ENCODE data around the gene LTBR.

The LTBR gene

DNA sequence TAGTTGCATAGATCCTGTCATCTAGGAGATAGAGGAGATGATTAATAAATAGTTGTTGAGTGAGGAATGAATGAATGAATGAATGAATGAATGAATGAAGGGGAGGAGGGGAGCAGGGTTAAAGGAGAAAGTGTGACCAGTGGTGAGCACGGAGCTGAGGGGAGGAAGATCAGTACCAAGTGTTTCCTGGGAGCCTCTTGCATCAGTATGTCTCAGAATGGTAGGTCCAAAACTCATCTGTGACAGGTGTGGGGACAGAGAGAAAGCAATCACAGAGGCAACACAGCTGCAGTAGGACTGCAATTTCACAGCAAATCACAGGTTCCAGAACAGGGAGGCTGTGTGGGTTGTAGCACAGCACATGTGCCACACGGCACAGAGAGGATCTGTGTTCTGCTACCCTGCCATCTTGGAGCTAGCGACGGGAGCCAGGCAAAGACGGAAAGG, 27.6 kb upstream of the LTBR start:
- no peaks in the 10 kb centered on the region for H3K4me1 ChIP-seq (ENCODE audit: control insufficient read depth, insufficient read depth, low read length)
- H3K27ac ChIP-seq (ENCODE audit: extremely low read depth, low read depth, low read length), result no peak overlapping the region
- no peaks in the 10 kb centered on the region for H3K9me3 ChIP-seq (ENCODE audit: control insufficient read depth, insufficient read depth, low read depth, low read length)
- no peaks in the 10 kb centered on the region for H3K36me3 ChIP-seq (ENCODE audit: control insufficient read depth in 2 of 2, insufficient read depth in 1 of 2, low read length in 2 of 2)
- TF ChIP-seq, protein P1, sequence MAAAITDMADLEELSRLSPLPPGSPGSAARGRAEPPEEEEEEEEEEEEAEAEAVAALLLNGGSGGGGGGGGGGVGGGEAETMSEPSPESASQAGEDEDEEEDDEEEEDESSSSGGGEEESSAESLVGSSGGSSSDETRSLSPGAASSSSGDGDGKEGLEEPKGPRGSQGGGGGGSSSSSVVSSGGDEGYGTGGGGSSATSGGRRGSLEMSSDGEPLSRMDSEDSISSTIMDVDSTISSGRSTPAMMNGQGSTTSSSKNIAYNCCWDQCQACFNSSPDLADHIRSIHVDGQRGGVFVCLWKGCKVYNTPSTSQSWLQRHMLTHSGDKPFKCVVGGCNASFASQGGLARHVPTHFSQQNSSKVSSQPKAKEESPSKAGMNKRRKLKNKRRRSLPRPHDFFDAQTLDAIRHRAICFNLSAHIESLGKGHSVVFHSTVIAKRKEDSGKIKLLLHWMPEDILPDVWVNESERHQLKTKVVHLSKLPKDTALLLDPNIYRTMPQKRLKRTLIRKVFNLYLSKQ (tag by site-specific recombination; IDR thresholded peaks at IDR 0.05; ENCODE audit: borderline replicate concordance), result no peak
- TF ChIP-seq ZNF24 (tag by site-specific recombination; IDR thresholded peaks at IDR 0.05) (peak; percentile 87), ZNF600 (tag by site-specific recombination; IDR thresholded peaks at IDR 0.05) (0 out of 2 replicates have a peak, but pooled peaks have one; percentile 23)
- POLR2A ChIA-PET, result interaction anchor here (1.2 to 1.8 kb wide), 2 partner anchors 13 to 114 kb away, joined by 4 to 5 read pairs; partner anchors contain the start of gene VAMP1
- no peak overlapping the region for H3K4me3 ChIP-seq (ENCODE audit: low read depth, low read length)
- CTCF ChIA-PET, result interaction anchor here (0.7 to 1.7 kb wide), 8 partner anchors 11 to 109 kb away, joined by 3 to 6 read pairs (median 4); no protein-coding TSS in a partner anchor

DNA sequence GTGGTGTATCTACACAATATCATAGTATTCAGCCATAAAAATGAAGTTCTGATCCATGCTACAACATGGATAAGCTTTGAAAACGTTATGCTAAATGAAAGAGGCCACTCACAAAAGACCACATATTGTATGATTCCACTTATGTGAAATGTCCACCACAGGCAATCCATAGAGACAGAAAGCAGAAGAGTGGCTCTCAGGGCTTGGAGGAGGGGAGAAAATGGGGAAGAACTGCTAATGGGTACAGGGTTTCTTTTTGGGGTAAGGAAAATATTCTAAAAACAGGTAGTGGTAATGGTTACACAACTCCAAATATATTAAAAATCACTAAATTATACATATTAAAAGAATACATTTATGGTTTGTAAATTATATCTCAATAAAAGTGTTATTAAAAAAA, 25.1 kb upstream of the LTBR start:
- TF ChIP-seq, protein P2, sequence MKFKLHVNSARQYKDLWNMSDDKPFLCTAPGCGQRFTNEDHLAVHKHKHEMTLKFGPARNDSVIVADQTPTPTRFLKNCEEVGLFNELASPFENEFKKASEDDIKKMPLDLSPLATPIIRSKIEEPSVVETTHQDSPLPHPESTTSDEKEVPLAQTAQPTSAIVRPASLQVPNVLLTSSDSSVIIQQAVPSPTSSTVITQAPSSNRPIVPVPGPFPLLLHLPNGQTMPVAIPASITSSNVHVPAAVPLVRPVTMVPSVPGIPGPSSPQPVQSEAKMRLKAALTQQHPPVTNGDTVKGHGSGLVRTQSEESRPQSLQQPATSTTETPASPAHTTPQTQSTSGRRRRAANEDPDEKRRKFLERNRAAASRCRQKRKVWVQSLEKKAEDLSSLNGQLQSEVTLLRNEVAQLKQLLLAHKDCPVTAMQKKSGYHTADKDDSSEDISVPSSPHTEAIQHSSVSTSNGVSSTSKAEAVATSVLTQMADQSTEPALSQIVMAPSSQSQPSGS (tag by site-specific recombination; IDR thresholded peaks at IDR 0.05; ENCODE audit: low read depth), result no peak
- no peak for TF ChIP-seq ZXDB (tag by site-specific recombination; IDR thresholded peaks at IDR 0.05)
- no peak for TF ChIP-seq ZFP41 (tag by site-specific recombination; IDR thresholded peaks at IDR 0.05; ENCODE audit: borderline replicate concordance)
- TF ChIP-seq ZNF501 (tag by site-specific recombination; IDR thresholded peaks at IDR 0.05), result no peak
- TF ChIP-seq HOXC10 (CRISPR knock-in tag; IDR thresholded peaks at IDR 0.05), result no peak
- no peak for TF ChIP-seq ZFHX2 (tag by site-specific recombination; conservative IDR thresholded peaks at IDR 0.05)
- TF ChIP-seq, protein P3, sequence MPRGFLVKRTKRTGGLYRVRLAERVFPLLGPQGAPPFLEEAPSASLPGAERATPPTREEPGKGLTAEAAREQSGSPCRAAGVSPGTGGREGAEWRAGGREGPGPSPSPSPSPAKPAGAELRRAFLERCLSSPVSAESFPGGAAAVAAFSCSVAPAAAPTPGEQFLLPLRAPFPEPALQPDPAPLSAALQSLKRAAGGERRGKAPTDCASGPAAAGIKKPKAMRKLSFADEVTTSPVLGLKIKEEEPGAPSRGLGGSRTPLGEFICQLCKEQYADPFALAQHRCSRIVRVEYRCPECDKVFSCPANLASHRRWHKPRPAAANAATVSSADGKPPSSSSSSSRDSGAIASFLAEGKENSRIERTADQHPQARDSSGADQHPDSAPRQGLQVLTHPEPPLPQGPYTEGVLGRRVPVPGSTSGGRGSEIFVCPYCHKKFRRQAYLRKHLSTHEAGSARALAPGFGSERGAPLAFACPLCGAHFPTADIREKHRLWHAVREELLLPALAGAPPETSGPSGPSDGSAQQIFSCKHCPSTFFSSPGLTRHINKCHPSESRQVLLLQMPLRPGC (tag by site-specific recombination; IDR thresholded peaks at IDR 0.05), result no peak
- TF ChIP-seq, protein P4, sequence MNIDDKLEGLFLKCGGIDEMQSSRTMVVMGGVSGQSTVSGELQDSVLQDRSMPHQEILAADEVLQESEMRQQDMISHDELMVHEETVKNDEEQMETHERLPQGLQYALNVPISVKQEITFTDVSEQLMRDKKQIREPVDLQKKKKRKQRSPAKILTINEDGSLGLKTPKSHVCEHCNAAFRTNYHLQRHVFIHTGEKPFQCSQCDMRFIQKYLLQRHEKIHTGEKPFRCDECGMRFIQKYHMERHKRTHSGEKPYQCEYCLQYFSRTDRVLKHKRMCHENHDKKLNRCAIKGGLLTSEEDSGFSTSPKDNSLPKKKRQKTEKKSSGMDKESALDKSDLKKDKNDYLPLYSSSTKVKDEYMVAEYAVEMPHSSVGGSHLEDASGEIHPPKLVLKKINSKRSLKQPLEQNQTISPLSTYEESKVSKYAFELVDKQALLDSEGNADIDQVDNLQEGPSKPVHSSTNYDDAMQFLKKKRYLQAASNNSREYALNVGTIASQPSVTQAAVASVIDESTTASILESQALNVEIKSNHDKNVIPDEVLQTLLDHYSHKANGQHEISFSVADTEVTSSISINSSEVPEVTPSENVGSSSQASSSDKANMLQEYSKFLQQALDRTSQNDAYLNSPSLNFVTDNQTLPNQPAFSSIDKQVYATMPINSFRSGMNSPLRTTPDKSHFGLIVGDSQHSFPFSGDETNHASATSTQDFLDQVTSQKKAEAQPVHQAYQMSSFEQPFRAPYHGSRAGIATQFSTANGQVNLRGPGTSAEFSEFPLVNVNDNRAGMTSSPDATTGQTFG (tag by site-specific recombination; IDR thresholded peaks at IDR 0.05; ENCODE audit: borderline replicate concordance), result no peak
- TF ChIP-seq EGR2 (tag by site-specific recombination; IDR thresholded peaks at IDR 0.05; ENCODE audit: low read depth), result no peak
- TF ChIP-seq ZNF677 (tag by site-specific recombination; IDR thresholded peaks at IDR 0.05), result no peak
- TF ChIP-seq ZNF48 (tag by site-specific recombination; IDR thresholded peaks at IDR 0.05), result no peak
- H3K9me3 ChIP-seq (ENCODE audit: control insufficient read depth, insufficient read depth, low read depth, low read length), result no peaks in the 10 kb centered on the region
- H3K27ac ChIP-seq (ENCODE audit: extremely low read depth, low read depth, low read length), result no peak overlapping the region
- H3K36me3 ChIP-seq (ENCODE audit: control insufficient read depth in 2 of 2, insufficient read depth in 1 of 2, low read length in 2 of 2), result no peaks in the 10 kb centered on the region
- ChIA-PET CTCF (interaction anchor here (0.7 to 1.2 kb wide), 2 partner anchors 34 to 39 kb away, joined by 3 read pairs; no protein-coding TSS in a partner anchor), POLR2A (interaction anchor here (0.7 to 1.3 kb wide), 2 partner anchors 111 to 142 kb away, joined by 4 to 6 read pairs; partner anchors contain the start of gene VAMP1)
- peaks cover 4% of the 10 kb centered on the region for H3K4me1 ChIP-seq (ENCODE audit: control insufficient read depth, insufficient read depth, low read length)
- no peak overlapping the region for H3K4me3 ChIP-seq (ENCODE audit: low read depth, low read length)
